Stimulated activated CD8-positive, alpha-beta memory T cell treated with anti-CD3 and anti-CD28 coated beads, Interleukin-15, amount 100 ng/mL, for 1 hour (primary cell): ENCODE data around the gene MLLT6.

Experiments used
- DNase-seq: peaks from one replicate; pipeline ENCODE4 v3.0.0-alpha.2; 2020; ENCODE audit warnings: low read depth

The MLLT6 gene

GRCh38 chr17:38674749-38675615 lies 30.1 kb upstream of the MLLT6 start, which contains the start of gene EPOP:
EPOP (minus strand) TSS chr17:38674957; CDS start chr17:38674495, 462 bp downstream.
- peak; percentile 65 for DNase-seq

GRCh38 chr17:38676706-38677504 lies 28.2 kb upstream of the MLLT6 start:
- DNase-seq = peak; percentile 70

- DNase-seq = no peak
Measured at GRCh38 chr17:38677819-38678218, 27.3 kb upstream of the MLLT6 start.

- no peak for DNase-seq
Measured at GRCh38 chr17:38681096-38681495, 24.0 kb upstream of the MLLT6 start.

- no peak for DNase-seq
Measured at GRCh38 chr17:38685491-38685890, 19.6 kb upstream of the MLLT6 start.

- DNase-seq = no peak
Measured at GRCh38 chr17:38687286-38687685, 17.8 kb upstream of the MLLT6 start.

- no peak for DNase-seq
Measured at GRCh38 chr17:38690386-38690785, 14.7 kb upstream of the MLLT6 start.

- no peak for DNase-seq
Measured at GRCh38 chr17:38691154-38691553, 13.9 kb upstream of the MLLT6 start.

- DNase-seq = no peak
Measured at GRCh38 chr17:38693700-38694329, 11.3 kb upstream of the MLLT6 start.

GRCh38 chr17:38697061-38697820 lies 7.8 kb upstream of the MLLT6 start:
- no peak for DNase-seq

GRCh38 chr17:38698760-38699159 lies 6.3 kb upstream of the MLLT6 start:
- no peak for DNase-seq

GRCh38 chr17:38701504-38702165 lies 3.4 kb upstream of the MLLT6 start:
- DNase-seq = peak; percentile 43

- DNase-seq = peak; percentile 54
Measured at GRCh38 chr17:38702166-38702915, 2.7 kb upstream of the MLLT6 start.

GRCh38 chr17:38702916-38703741 lies 1.9 kb upstream of the MLLT6 start:
- no peak for DNase-seq

GRCh38 chr17:38703742-38704605 lies 1.1 kb upstream of the MLLT6 start:
- DNase-seq = no peak

- no peak for DNase-seq
Measured at GRCh38 chr17:38705523-38705802, 390 bp downstream of the MLLT6 start.

GRCh38 chr17:38705803-38706504 lies 881 bp downstream of the MLLT6 start:
- DNase-seq = no peak

- DNase-seq = no peak
Measured at GRCh38 chr17:38706505-38707216, 1.6 kb downstream of the MLLT6 start.
